Thyroid gland (tissue), 4 donors: ENCODE measurements around the gene EHBP1L1.

Experiments used
- POLR2A ChIP-seq, 2 donors: fragments of 450-650 bp; IDR thresholded peaks; one replicate each; pipeline ENCODE4 v1.6.1; 2017; ENCODE audit warnings: antibody characterized with exemption in 2 of 2, mild to moderate bottlenecking in 2 of 2, moderate library complexity in 1 of 2
- TF ChIP-seq, protein P1 (sequence below), 6 experiments: fragments of 200-600 bp in 3 of 6; fragments of 450-650 bp in 3 of 6; sonication (generic) in 3 of 6; IDR thresholded peaks; one replicate each; pipeline ENCODE4 v1.5.1; 2016 to 2019; ENCODE audit warnings: antibody characterized with exemption in 6 of 6, mild to moderate bottlenecking in 2 of 6, inconsistent platforms in 1 of 6, moderate library complexity in 1 of 6

DNA sequence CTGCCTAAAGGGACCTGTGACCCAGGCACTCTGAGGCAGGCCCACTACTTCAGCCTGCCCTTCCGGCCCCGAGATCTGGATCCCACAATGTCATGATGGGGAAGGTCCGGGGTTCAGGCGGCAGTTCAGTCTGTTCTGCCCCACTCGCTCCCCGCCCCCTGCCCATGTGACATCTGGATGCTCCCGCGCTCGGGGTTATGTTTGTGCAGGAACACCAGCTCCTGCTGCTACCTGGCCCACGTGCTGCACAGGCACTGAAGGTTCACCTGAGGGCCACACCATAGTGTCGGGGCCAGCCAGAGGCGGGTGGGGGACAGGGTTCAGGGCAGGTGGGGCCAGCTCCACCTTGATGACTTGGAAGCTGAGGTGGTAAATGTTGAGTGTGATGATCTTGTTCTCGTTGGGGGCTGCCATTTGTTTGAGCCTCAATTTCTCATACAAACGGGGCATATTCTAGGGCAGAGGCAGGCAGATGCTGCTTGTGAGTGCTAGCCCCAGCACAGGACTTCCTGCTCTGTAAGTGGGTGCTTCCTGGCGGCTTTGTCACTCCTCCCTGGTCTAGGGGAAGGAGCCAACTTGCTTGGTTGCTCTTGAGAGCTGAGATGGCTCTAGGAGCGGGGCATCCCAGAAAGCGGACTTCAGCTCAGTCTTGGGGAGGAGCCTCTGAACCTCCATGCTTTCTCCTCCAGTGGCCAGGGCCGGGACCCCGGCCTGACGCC is 57.7 kb downstream of the EHBP1L1 start:
- TF ChIP-seq, protein P1, sequence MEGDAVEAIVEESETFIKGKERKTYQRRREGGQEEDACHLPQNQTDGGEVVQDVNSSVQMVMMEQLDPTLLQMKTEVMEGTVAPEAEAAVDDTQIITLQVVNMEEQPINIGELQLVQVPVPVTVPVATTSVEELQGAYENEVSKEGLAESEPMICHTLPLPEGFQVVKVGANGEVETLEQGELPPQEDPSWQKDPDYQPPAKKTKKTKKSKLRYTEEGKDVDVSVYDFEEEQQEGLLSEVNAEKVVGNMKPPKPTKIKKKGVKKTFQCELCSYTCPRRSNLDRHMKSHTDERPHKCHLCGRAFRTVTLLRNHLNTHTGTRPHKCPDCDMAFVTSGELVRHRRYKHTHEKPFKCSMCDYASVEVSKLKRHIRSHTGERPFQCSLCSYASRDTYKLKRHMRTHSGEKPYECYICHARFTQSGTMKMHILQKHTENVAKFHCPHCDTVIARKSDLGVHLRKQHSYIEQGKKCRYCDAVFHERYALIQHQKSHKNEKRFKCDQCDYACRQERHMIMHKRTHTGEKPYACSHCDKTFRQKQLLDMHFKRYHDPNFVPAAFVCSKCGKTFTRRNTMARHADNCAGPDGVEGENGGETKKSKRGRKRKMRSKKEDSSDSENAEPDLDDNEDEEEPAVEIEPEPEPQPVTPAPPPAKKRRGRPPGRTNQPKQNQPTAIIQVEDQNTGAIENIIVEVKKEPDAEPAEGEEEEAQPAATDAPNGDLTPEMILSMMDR (IDR thresholded peaks at IDR 0.05): no peak
- no peak for TF ChIP-seq POLR2A (IDR thresholded peaks at IDR 0.05)
